Lower lobe of right lung (tissue), 2 donors: ENCODE data around the gene NSF. TPM values are rescaled to one million over a fixed set of nuclear protein-coding genes. Genes with fewer than 3 reads are reported as not detected.

ENCODE experiments used
- ATAC-seq, 2 donors: fragments of 200-7000 bp; cut with Tn5 transposase; one replicate each; pipeline ENCODE4 v1.9.1; 2020 to 2022; ENCODE audit warnings: mild to moderate bottlenecking in 2 of 2, moderate library complexity in 2 of 2
- DNase-seq: peaks from one replicate; pipeline ENCODE4 v3.0.0-alpha.2; 2020
- H3K27ac ChIP-seq: fragments of 200-600 bp; one replicate; pipeline ENCODE4 v1.8.0; 2022
- H3K27me3 ChIP-seq: fragments of 200-600 bp; one replicate; pipeline ENCODE4 v1.8.0; 2022; ENCODE audit warnings: low read depth
- H3K36me3 ChIP-seq: fragments of 200-600 bp; one replicate; pipeline ENCODE4 v1.8.0; 2022; ENCODE audit warnings: mild to moderate bottlenecking
- H3K4me1 ChIP-seq: fragments of 200-600 bp; one replicate; pipeline ENCODE4 v1.8.0; 2022
- H3K4me3 ChIP-seq: fragments of 200-600 bp; one replicate; pipeline ENCODE4 v1.8.0; 2022; ENCODE audit warnings: mild to moderate bottlenecking
- H3K9me3 ChIP-seq: fragments of 200-600 bp; one replicate; pipeline ENCODE4 v1.8.0; 2022
- CTCF ChIP-seq: fragments of 200-600 bp; IDR thresholded peaks from one replicate; pipeline ENCODE4 v1.8.0; 2022; ENCODE audit warnings: antibody characterized with exemption, mild to moderate bottlenecking
- intact Hi-C: fragments of 100-400 bp; cut with DNase I; formaldehyde crosslinking; loops from one replicate; pipeline ENCODE4 v1.11.0; 2022
- total RNA-seq: library from RNA; stranded (reverse); fragmentation: NEBNext Ultra II Directional; extraction: Animal tissue kit (Norgen Biotek cat#: 25700); gene quantifications from one replicate; pipeline ENCODE4 v1.2.1, GENCODE V29; 2021
- donor health status: DM: no; HTN: yes; CAD: no; lungs with severe emphysema.

Gene NSF
- total RNA-seq, 1 donor from 2014 or later, result 52.7 TPM

- Histone ChIP-seq H3K4me3 (no peak overlapping the region), H3K4me1 (no peaks in the 10 kb centered on the region), H3K9me3 (no peaks in the 10 kb centered on the region), H3K36me3 (no peaks in the 10 kb centered on the region), H3K27me3 (no peaks in the 10 kb centered on the region), H3K27ac (no peak overlapping the region)
- no peak for TF ChIP-seq CTCF
- no peak for DNase-seq
- intact Hi-C loops, result no loop called here
- no peak for ATAC-seq
Observed at GRCh38 chr17:46741122-46741730, 150.8 kb downstream of the NSF start.

- H3K27me3 ChIP-seq, result no peaks in the 10 kb centered on the region
- H3K36me3 ChIP-seq, result no peaks in the 10 kb centered on the region
- intact Hi-C loops, result no loop called here
- no peak overlapping the region for H3K4me3 ChIP-seq
- H3K9me3 ChIP-seq, result no peaks in the 10 kb centered on the region
- H3K27ac ChIP-seq, result no peak overlapping the region
- no peak for DNase-seq
- no peak for TF ChIP-seq CTCF
- ATAC-seq, result peak; percentile 74 to 81
- H3K4me1 ChIP-seq, result no peaks in the 10 kb centered on the region
Observed at GRCh38 chr17:46742565-46743270, 152.2 kb downstream of the NSF start.

- H3K9me3 ChIP-seq, result no peaks in the 10 kb centered on the region
- H3K4me1 ChIP-seq, result no peaks in the 10 kb centered on the region
- H3K27ac ChIP-seq, result no peak overlapping the region
- no peaks in the 10 kb centered on the region for H3K27me3 ChIP-seq
- ATAC-seq (no peak), DNase-seq (no peak)
- no peak overlapping the region for H3K4me3 ChIP-seq
- TF ChIP-seq CTCF, result no peak
- intact Hi-C loops, result no loop called here
- peaks cover under 1% of the 10 kb centered on the region for H3K36me3 ChIP-seq
Observed at GRCh38 chr17:46744441-46744840, 154.0 kb downstream of the NSF start.

GRCh38 chr17:46745376-46745775 lies 154.9 kb downstream of the NSF start:
- Histone ChIP-seq H3K4me1 (no peaks in the 10 kb centered on the region), H3K27me3 (no peaks in the 10 kb centered on the region), H3K4me3 (no peak overlapping the region), H3K36me3 (peaks cover 9% of the 10 kb centered on the region), H3K27ac (no peak overlapping the region), H3K9me3 (no peaks in the 10 kb centered on the region)
- TF ChIP-seq CTCF, result no peak
- intact Hi-C loops, result no loop called here
- DNase-seq, result no peak
- no peak for ATAC-seq

GRCh38 chr17:46751425-46751824 lies 161.0 kb downstream of the NSF start:
- no peaks in the 10 kb centered on the region for H3K27me3 ChIP-seq
- ATAC-seq, result no peak
- H3K9me3 ChIP-seq, result no peaks in the 10 kb centered on the region
- no peak overlapping the region for H3K4me3 ChIP-seq
- no peak for DNase-seq
- intact Hi-C loops, result no loop called here
- TF ChIP-seq CTCF, result no peak
- H3K36me3 ChIP-seq, result peaks cover 64% of the 10 kb centered on the region
- no peaks in the 10 kb centered on the region for H3K4me1 ChIP-seq
- H3K27ac ChIP-seq, result no peak overlapping the region
